Measurements from ENCODE around the gene AUTS2. TPM values are rescaled to one million over a fixed set of nuclear protein-coding genes. Genes with fewer than 3 reads are reported as not detected.

The AUTS2 gene
- total and polyA plus RNA-seq, 2 experiments from 2014 or later = 32.0 to 91.0 TPM

- no peak for TF ChIP-seq ZNF462 (CRISPR knock-in tag; IDR thresholded peaks at IDR 0.05)
- TF ChIP-seq EZH2phosphoT487 (IDR thresholded peaks at IDR 0.05; ENCODE audit: unreplicated experiment) = no peak
Measured at GRCh38 chr7:70553364-70553763, 955.1 kb downstream of the AUTS2 start (continued).

- Mint-ChIP-seq H3K4me1 (no peaks in the 10 kb centered on the region), H3K27ac (no peak overlapping the region), H3K36me3 (ENCODE audit: low read depth) (peaks cover 5% of the 10 kb centered on the region), H3K4me3 (no peak overlapping the region), H3K27me3 (ENCODE audit: insufficient read depth, low read depth, poor library complexity) (no peaks in the 10 kb centered on the region), H3K9me3 (peaks cover 8% of the 10 kb centered on the region)
- H4K20me1 ChIP-seq (replicated peaks; ENCODE audit: insufficient read depth) = no peaks in the 10 kb centered on the region
- no peak overlapping the region for H3K4me3 ChIP-seq
- no peaks in the 10 kb centered on the region for H3F3A ChIP-seq (replicated peaks; ENCODE audit: low read depth)
- H3K4me1 ChIP-seq (ENCODE audit: insufficient read depth) = no peaks in the 10 kb centered on the region
- DNase-seq (ENCODE audit: low spot score) = no peak
- no peak overlapping the region for H3K4me2 ChIP-seq
- no peaks in the 10 kb centered on the region for H3K27me3 ChIP-seq (ENCODE audit: insufficient read depth)
- no peaks in the 10 kb centered on the region for H3K79me2 ChIP-seq (replicated peaks; ENCODE audit: insufficient read depth)
- H2AFZ ChIP-seq = no peak overlapping the region
- H3K9me2 ChIP-seq (ENCODE audit: insufficient read depth) = no peaks in the 10 kb centered on the region
- H3K27ac ChIP-seq (ENCODE audit: low read depth) = no peak overlapping the region
- ATAC-seq = no peak
- H3K36me3 ChIP-seq (ENCODE audit: insufficient read depth) = 0 out of 2 replicates have a peak, but pooled peaks cover 4% of the 10 kb centered on the region
- TF ChIP-seq ETS1 (IDR thresholded peaks at IDR 0.05) (no peak), ZNF462 (CRISPR knock-in tag; IDR thresholded peaks at IDR 0.05) (no peak), EZH2phosphoT487 (IDR thresholded peaks at IDR 0.05; ENCODE audit: unreplicated experiment) (no peak), CREB1 (CRISPR knock-in tag; IDR thresholded peaks at IDR 0.05; ENCODE audit: low read depth) (no peak), EZH2 (IDR thresholded peaks at IDR 0.05; ENCODE audit: low read depth, unreplicated experiment) (no peak), STAT1 (IDR thresholded peaks at IDR 0.05; ENCODE audit: unreplicated experiment) (no peak), ZNF114 (CRISPR knock-in tag; IDR thresholded peaks at IDR 0.05) (no peak)
Measured at GRCh38 chr7:70554646-70555045, 956.4 kb downstream of the AUTS2 start.

Measured in GM23338 (cell line).